Left ventricle myocardium inferior (tissue), 1 donor: ENCODE measurements around the gene CACNB4. TPM values are rescaled to one million over a fixed set of nuclear protein-coding genes. Genes with fewer than 3 reads are reported as not detected.

Source experiments
- DNase-seq: peaks from one replicate; pipeline ENCODE4 v3.0.0-alpha.2; 2020
- H3K27ac ChIP-seq: fragments of 200-600 bp; replicated peaks from 2 replicates; pipeline ENCODE4 v1.8.0; 2021
- H3K27me3 ChIP-seq: fragments of 200-600 bp; 2 replicates; pipeline ENCODE4 v1.8.0; 2021; ENCODE audit warnings: low read depth
- H3K36me3 ChIP-seq: fragments of 200-600 bp; 2 replicates; pipeline ENCODE4 v1.8.0; 2021
- H3K4me1 ChIP-seq: fragments of 200-600 bp; 2 replicates; pipeline ENCODE4 v1.8.0; 2021
- H3K4me3 ChIP-seq: fragments of 200-600 bp; 2 replicates; pipeline ENCODE4 v1.8.0; 2021; ENCODE audit warnings: mild to moderate bottlenecking, moderate library complexity
- H3K9me3 ChIP-seq: fragments of 200-600 bp; replicated peaks from 2 replicates; pipeline ENCODE4 v1.8.0; 2021
- CTCF ChIP-seq: fragments of 200-600 bp; IDR thresholded peaks from 2 replicates; pipeline ENCODE4 v1.8.0; 2021; ENCODE audit warnings: antibody characterized with exemption, mild to moderate bottlenecking, borderline replicate concordance
- intact Hi-C: fragments of 100-400 bp; cut with micrococcal nuclease; formaldehyde crosslinking; loops from one replicate; pipeline ENCODE4 v1.11.0; 2022
- total RNA-seq: library from RNA; stranded (reverse); fragmentation: NEBNext Ultra II Directional; extraction: Animal tissue kit (Norgen Biotek cat#: 25700); gene quantifications from one replicate; pipeline ENCODE4 v1.2.1, GENCODE V29; 2021
- donor health status: DM: no; HTN: yes; CAD: no; lungs with severe emphysema.

The CACNB4 gene
- total RNA-seq, 1 donor from 2014 or later, result 0.25 TPM

DNA sequence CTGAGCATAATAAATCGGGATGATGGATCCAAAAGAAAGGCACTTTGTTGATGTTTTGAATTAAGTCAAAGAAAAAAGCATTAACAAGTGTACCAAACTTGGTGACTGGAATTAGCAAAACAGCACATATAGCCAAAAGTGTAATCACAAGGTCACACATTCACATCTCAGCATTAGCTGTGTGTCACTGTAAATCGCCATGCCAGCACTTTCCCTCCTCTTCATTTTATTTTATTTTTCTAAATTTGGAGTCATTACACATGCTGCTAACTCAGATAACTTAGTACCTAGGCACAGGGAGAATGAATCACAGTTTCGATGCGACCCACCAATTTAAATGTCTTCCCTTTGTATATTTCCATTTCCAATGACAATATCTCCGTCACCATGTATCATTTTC is 111.4 kb downstream of the CACNB4 start:
- no peak for TF ChIP-seq CTCF
- no peaks in the 10 kb centered on the region for H3K27me3 ChIP-seq
- H3K4me1 ChIP-seq, result no peaks in the 10 kb centered on the region
- H3K27ac ChIP-seq, result no peak overlapping the region
- H3K9me3 ChIP-seq, result no peaks in the 10 kb centered on the region
- no peak for DNase-seq
- H3K4me3 ChIP-seq, result no peak overlapping the region
- H3K36me3 ChIP-seq, result no peaks in the 10 kb centered on the region
- intact Hi-C loops, result no loop called here

GRCh38 chr2:151984424-151985083 is 114.3 kb downstream of the CACNB4 start:
- no peak for TF ChIP-seq CTCF
- H3K36me3 ChIP-seq, result no peaks in the 10 kb centered on the region

DNA sequence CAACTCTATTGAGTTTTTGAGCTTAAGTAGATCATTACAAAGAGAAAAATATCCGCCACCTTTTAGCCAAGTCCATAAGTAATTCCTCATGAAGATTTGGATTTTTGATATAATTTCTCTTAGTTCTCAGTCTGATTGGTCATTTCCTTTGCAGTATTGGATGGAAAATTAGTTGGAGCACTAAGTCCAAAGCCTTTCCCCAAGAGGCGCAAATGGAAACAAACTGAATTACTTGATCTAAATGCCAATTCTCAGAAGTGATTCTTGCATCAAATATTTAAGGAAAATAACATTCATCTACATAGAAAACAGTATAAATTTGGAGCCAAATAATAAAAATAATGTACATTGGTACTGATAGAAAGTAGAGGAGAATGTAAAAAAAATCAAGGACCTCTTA is 115.6 kb downstream of the CACNB4 start:
- no peaks in the 10 kb centered on the region for H3K36me3 ChIP-seq
- no peaks in the 10 kb centered on the region for H3K4me1 ChIP-seq
- no peaks in the 10 kb centered on the region for H3K27me3 ChIP-seq
- TF ChIP-seq CTCF, result no peak
- intact Hi-C loops, result no loop called here
- no peak for DNase-seq
- H3K9me3 ChIP-seq, result no peaks in the 10 kb centered on the region
- no peak overlapping the region for H3K4me3 ChIP-seq
- H3K27ac ChIP-seq, result no peak overlapping the region

More at GRCh38 chr2:151984424-151985083, 114.3 kb downstream of the CACNB4 start:
- Histone ChIP-seq H3K4me1 (no peaks in the 10 kb centered on the region), H3K27ac (no peak overlapping the region), H3K4me3 (no peak overlapping the region), H3K9me3 (no peaks in the 10 kb centered on the region), H3K27me3 (no peaks in the 10 kb centered on the region)
- intact Hi-C loops, result no loop called here
- DNase-seq, result no peak

GRCh38 chr2:151981886-151982285 is 117.0 kb downstream of the CACNB4 start:
- H3K9me3 ChIP-seq, result no peaks in the 10 kb centered on the region
- H3K36me3 ChIP-seq, result no peaks in the 10 kb centered on the region
- H3K27ac ChIP-seq, result no peak overlapping the region
- no peak for TF ChIP-seq CTCF
- intact Hi-C loops, result no loop called here
- no peaks in the 10 kb centered on the region for H3K27me3 ChIP-seq
- H3K4me3 ChIP-seq, result no peak overlapping the region
- DNase-seq, result no peak
- H3K4me1 ChIP-seq, result no peaks in the 10 kb centered on the region

- Histone ChIP-seq H3K27ac (no peak overlapping the region), H3K27me3 (no peaks in the 10 kb centered on the region), H3K9me3 (no peaks in the 10 kb centered on the region), H3K4me1 (no peaks in the 10 kb centered on the region), H3K4me3 (no peak overlapping the region), H3K36me3 (no peaks in the 10 kb centered on the region)
- no peak for DNase-seq
- intact Hi-C loops, result no loop called here
- no peak for TF ChIP-seq CTCF
These were observed 119.2 kb downstream of the CACNB4 start for GRCh38 chr2:151979694-151980093.
